ENCODE measurements around the gene PTPRM.
"Not testable (repeated sequence)": the region's sequence is repeated elsewhere in the genome, so short reads cannot be mapped to it uniquely, and the experiment has no call there.

The PTPRM gene

GRCh38 chr18:8439055-8439454 is 871.9 kb downstream of the PTPRM start:
- DNase-seq (ENCODE audit: low read depth in 2 of 3, low spot score in 2 of 3): no peak

GRCh38 chr18:8443505-8443904 is 876.4 kb downstream of the PTPRM start:
- no peak for DNase-seq (ENCODE audit: low read depth in 2 of 3, low spot score in 2 of 3)

- not testable (repeated sequence) for DNase-seq (ENCODE audit: low read depth in 2 of 3, low spot score in 2 of 3)
These were observed 879.8 kb downstream of the PTPRM start for GRCh38 chr18:8446936-8447335.

GRCh38 chr18:8448130-8448529 is 881.0 kb downstream of the PTPRM start:
- no peak for DNase-seq (ENCODE audit: low read depth in 2 of 3, low spot score in 2 of 3)

- DNase-seq (ENCODE audit: low read depth in 2 of 3, low spot score in 2 of 3): no peak
These were observed 882.9 kb downstream of the PTPRM start for GRCh38 chr18:8450013-8450412.

GRCh38 chr18:8450898-8451665 is 884.0 kb downstream of the PTPRM start:
- DNase-seq (ENCODE audit: low read depth in 2 of 3, low spot score in 2 of 3): no peak

GRCh38 chr18:8453528-8453927 is 886.4 kb downstream of the PTPRM start:
- no peak for DNase-seq (ENCODE audit: low read depth in 2 of 3, low spot score in 2 of 3)

- DNase-seq (ENCODE audit: low read depth in 2 of 3, low spot score in 2 of 3): no peak
These were observed 887.0 kb downstream of the PTPRM start for GRCh38 chr18:8454136-8454535.

GRCh38 chr18:8455661-8456614 is 888.8 kb downstream of the PTPRM start:
- no peak for DNase-seq (ENCODE audit: low read depth in 2 of 3, low spot score in 2 of 3)

All from activated CD8-positive, alpha-beta memory T cell treated with anti-CD3 and anti-CD28 coated beads for 48 hours (primary cell).